ENCODE measurements around the gene FBXO24.

FBXO24 gene

GRCh38 chr7:100572281-100572948 lies 13.7 kb upstream of the FBXO24 start:
- Histone ChIP-seq H3K9me3 (replicated peaks in 1 of 2; ENCODE audit: control insufficient read depth in 2 of 2, insufficient read depth in 1 of 2, low read depth in 1 of 2, low read length in 2 of 2) (peaks cover 0 to 2% of the 10 kb centered on the region in 2 donors), H3K36me3 (replicated peaks in 1 of 2; ENCODE audit: control insufficient read depth in 2 of 2, insufficient read depth in 2 of 2, low read length in 2 of 2) (peaks cover 14 to 24% of the 10 kb centered on the region in 2 donors), H2AK5ac (ENCODE audit: low read depth, low read length) (peak overlapping the region; percentile 70), H3K4me1 (ENCODE audit: control insufficient read depth in 2 of 2, insufficient read depth in 1 of 2, low read depth in 1 of 2, low read length in 2 of 2) (peaks cover 29 to 45% of the 10 kb centered on the region in 2 donors), H3K18ac (ENCODE audit: low read length) (peak overlapping the region; percentile 71), H3K14ac (ENCODE audit: low read length) (peak overlapping the region; percentile 8), H2BK5ac (ENCODE audit: low read length) (no peak overlapping the region), H3K9ac (ENCODE audit: low read depth, low read length, poor library complexity) (no peak overlapping the region), H2AFZ (ENCODE audit: low read length) (no peak overlapping the region), H2BK120ac (ENCODE audit: low read depth, low read length) (no peak overlapping the region), H3K23ac (ENCODE audit: low read depth, low read length, poor library complexity) (peak overlapping the region; percentile 80), H3K27me3 (ENCODE audit: control insufficient read depth in 3 of 3, insufficient read depth in 3 of 3, low read depth in 1 of 3, low read length in 3 of 3) (peaks cover 0 to 13% (median 0%) of the 10 kb centered on the region in 3 experiments), H3K4me3 (ENCODE audit: low read length in 2 of 2) (no peak overlapping the region), H3K27ac (replicated peaks; ENCODE audit: low read length) (no peak overlapping the region), H4K8ac (ENCODE audit: low read depth, low read length) (no peak overlapping the region), H3K79me1 (ENCODE audit: low read depth, low read length) (peaks cover 5% of the 10 kb centered on the region), H3K4ac (ENCODE audit: low read length) (no peak overlapping the region), H2BK15ac (ENCODE audit: low read length) (peak overlapping the region; percentile 92), H3K4me2 (ENCODE audit: insufficient read depth, low read length, poor library complexity, severe bottlenecking) (no peak overlapping the region), H4K91ac (ENCODE audit: low read depth, low read length, poor library complexity) (no peak overlapping the region), H2BK12ac (ENCODE audit: low read length) (no peak overlapping the region)
- no CpG with 5 or more reads among the region's 20 CpGs for WGBS, 2 donors (ENCODE audit: extremely low coverage in 2 of 2, insufficient read length in 2 of 2, insufficient replicate concordance in 1 of 2)
- DNase-seq (ENCODE audit: low spot score) = no peak

- peaks cover 0 to 2% of the 10 kb centered on the region in 2 donors for H3K9me3 ChIP-seq (replicated peaks in 1 of 2; ENCODE audit: control insufficient read depth in 2 of 2, insufficient read depth in 1 of 2, low read depth in 1 of 2, low read length in 2 of 2)
- H3K23ac ChIP-seq (ENCODE audit: low read depth, low read length, poor library complexity) = peak overlapping the region; percentile 85
- no peak overlapping the region for H3K4me3 ChIP-seq (ENCODE audit: low read length in 2 of 2)
- no CpG with 5 or more reads among the region's 30 CpGs for WGBS, 2 donors (ENCODE audit: extremely low coverage in 2 of 2, insufficient read length in 2 of 2, insufficient replicate concordance in 1 of 2)
- H2BK5ac ChIP-seq (ENCODE audit: low read length) = no peak overlapping the region
- peaks cover 5% of the 10 kb centered on the region for H3K79me1 ChIP-seq (ENCODE audit: low read depth, low read length)
- H3K18ac ChIP-seq (ENCODE audit: low read length) = peak overlapping the region; percentile 38
- H2AFZ ChIP-seq (ENCODE audit: low read length) = no peak overlapping the region
- H3K4me2 ChIP-seq (ENCODE audit: insufficient read depth, low read length, poor library complexity, severe bottlenecking) = no peak overlapping the region
- peak overlapping the region; percentile 41 for H2BK12ac ChIP-seq (ENCODE audit: low read length)
- no peak overlapping the region for H4K8ac ChIP-seq (ENCODE audit: low read depth, low read length)
- H3K9ac ChIP-seq (ENCODE audit: low read depth, low read length, poor library complexity) = no peak overlapping the region
- no peak overlapping the region for H2BK15ac ChIP-seq (ENCODE audit: low read length)
- H3K4me1 ChIP-seq (ENCODE audit: control insufficient read depth in 2 of 2, insufficient read depth in 1 of 2, low read depth in 1 of 2, low read length in 2 of 2) = peaks cover 29 to 38% of the 10 kb centered on the region in 2 donors
- DNase-seq (ENCODE audit: low spot score) = no peak
- no peak overlapping the region for H2BK120ac ChIP-seq (ENCODE audit: low read depth, low read length)
- H3K27me3 ChIP-seq (ENCODE audit: control insufficient read depth in 3 of 3, insufficient read depth in 3 of 3, low read depth in 1 of 3, low read length in 3 of 3) = peaks cover 0 to 13% (median 0%) of the 10 kb centered on the region in 3 experiments
- peak overlapping the region; percentile 70 for H2AK5ac ChIP-seq (ENCODE audit: low read depth, low read length)
- H3K14ac ChIP-seq (ENCODE audit: low read length) = peak overlapping the region; percentile 38
- no peak overlapping the region for H3K4ac ChIP-seq (ENCODE audit: low read length)
- H4K91ac ChIP-seq (ENCODE audit: low read depth, low read length, poor library complexity) = no peak overlapping the region
- no peak overlapping the region for H3K27ac ChIP-seq (replicated peaks; ENCODE audit: low read length)
- peaks cover 19 to 31% of the 10 kb centered on the region in 2 donors for H3K36me3 ChIP-seq (replicated peaks in 1 of 2; ENCODE audit: control insufficient read depth in 2 of 2, insufficient read depth in 2 of 2, low read length in 2 of 2)
These were observed 13.0 kb upstream of the FBXO24 start for GRCh38 chr7:100572949-100573675.

- WGBS, 2 donors (ENCODE audit: extremely low coverage in 2 of 2, insufficient read length in 2 of 2, insufficient replicate concordance in 1 of 2) = no CpG with 5 or more reads among the region's 70 CpGs
- H3K4ac ChIP-seq (ENCODE audit: low read length) = no peak within 1 kb of the TSS
- peaks cover 25 to 37% of the 10 kb centered on the region in 2 donors for H3K36me3 ChIP-seq (replicated peaks in 1 of 2; ENCODE audit: control insufficient read depth in 2 of 2, insufficient read depth in 2 of 2, low read length in 2 of 2)
- H4K8ac ChIP-seq (ENCODE audit: low read depth, low read length) = no peak within 1 kb of the TSS
- peak within 1 kb of the TSS; percentile 70 for H2AK5ac ChIP-seq (ENCODE audit: low read depth, low read length)
- peaks cover 0 to 2% of the 10 kb centered on the region in 2 donors for H3K9me3 ChIP-seq (replicated peaks in 1 of 2; ENCODE audit: control insufficient read depth in 2 of 2, insufficient read depth in 1 of 2, low read depth in 1 of 2, low read length in 2 of 2)
- H3K79me1 ChIP-seq (ENCODE audit: low read depth, low read length) = peaks cover 5% of the 10 kb centered on the region
- no peak within 1 kb of the TSS for H3K4me2 ChIP-seq (ENCODE audit: insufficient read depth, low read length, poor library complexity, severe bottlenecking)
- H2BK15ac ChIP-seq (ENCODE audit: low read length) = peak within 1 kb of the TSS; percentile 37
- H2AFZ ChIP-seq (ENCODE audit: low read length) = no peak within 1 kb of the TSS
- peaks cover 27 to 31% of the 10 kb centered on the region in 2 donors for H3K4me1 ChIP-seq (ENCODE audit: control insufficient read depth in 2 of 2, insufficient read depth in 1 of 2, low read depth in 1 of 2, low read length in 2 of 2)
- H3K4me3 ChIP-seq (ENCODE audit: low read length in 2 of 2) = no peak within 1 kb of the TSS
- H3K27me3 ChIP-seq (ENCODE audit: control insufficient read depth in 3 of 3, insufficient read depth in 3 of 3, low read depth in 1 of 3, low read length in 3 of 3) = peaks cover 0 to 13% (median 0%) of the 10 kb centered on the region in 3 experiments
- H4K91ac ChIP-seq (ENCODE audit: low read depth, low read length, poor library complexity) = no peak within 1 kb of the TSS
- H3K14ac ChIP-seq (ENCODE audit: low read length) = peak within 1 kb of the TSS; percentile 38
- H2BK5ac ChIP-seq (ENCODE audit: low read length) = no peak within 1 kb of the TSS
- H3K23ac ChIP-seq (ENCODE audit: low read depth, low read length, poor library complexity) = peak within 1 kb of the TSS; percentile 85
- H3K9ac ChIP-seq (ENCODE audit: low read depth, low read length, poor library complexity) = peak within 1 kb of the TSS; percentile 21
- no peak for DNase-seq (ENCODE audit: low spot score)
- peak within 1 kb of the TSS; percentile 41 for H2BK12ac ChIP-seq (ENCODE audit: low read length)
- peak within 1 kb of the TSS; percentile 38 for H3K18ac ChIP-seq (ENCODE audit: low read length)
- H2BK120ac ChIP-seq (ENCODE audit: low read depth, low read length) = no peak within 1 kb of the TSS
- no peak within 1 kb of the TSS for H3K27ac ChIP-seq (replicated peaks; ENCODE audit: low read length)
These were observed 12.3 kb upstream of the FBXO24 start, which contains the start of gene SAP25 for GRCh38 chr7:100573691-100574361. SAP25 (minus strand) TSS chr7:100573900; CDS start chr7:100573742, 158 bp downstream.
